Measurements from ENCODE around the gene PMPCA.
"Not testable (repeated sequence)": the region's sequence is repeated elsewhere in the genome, so short reads cannot be mapped to it uniquely, and the experiment has no call there.

PMPCA gene

DNA sequence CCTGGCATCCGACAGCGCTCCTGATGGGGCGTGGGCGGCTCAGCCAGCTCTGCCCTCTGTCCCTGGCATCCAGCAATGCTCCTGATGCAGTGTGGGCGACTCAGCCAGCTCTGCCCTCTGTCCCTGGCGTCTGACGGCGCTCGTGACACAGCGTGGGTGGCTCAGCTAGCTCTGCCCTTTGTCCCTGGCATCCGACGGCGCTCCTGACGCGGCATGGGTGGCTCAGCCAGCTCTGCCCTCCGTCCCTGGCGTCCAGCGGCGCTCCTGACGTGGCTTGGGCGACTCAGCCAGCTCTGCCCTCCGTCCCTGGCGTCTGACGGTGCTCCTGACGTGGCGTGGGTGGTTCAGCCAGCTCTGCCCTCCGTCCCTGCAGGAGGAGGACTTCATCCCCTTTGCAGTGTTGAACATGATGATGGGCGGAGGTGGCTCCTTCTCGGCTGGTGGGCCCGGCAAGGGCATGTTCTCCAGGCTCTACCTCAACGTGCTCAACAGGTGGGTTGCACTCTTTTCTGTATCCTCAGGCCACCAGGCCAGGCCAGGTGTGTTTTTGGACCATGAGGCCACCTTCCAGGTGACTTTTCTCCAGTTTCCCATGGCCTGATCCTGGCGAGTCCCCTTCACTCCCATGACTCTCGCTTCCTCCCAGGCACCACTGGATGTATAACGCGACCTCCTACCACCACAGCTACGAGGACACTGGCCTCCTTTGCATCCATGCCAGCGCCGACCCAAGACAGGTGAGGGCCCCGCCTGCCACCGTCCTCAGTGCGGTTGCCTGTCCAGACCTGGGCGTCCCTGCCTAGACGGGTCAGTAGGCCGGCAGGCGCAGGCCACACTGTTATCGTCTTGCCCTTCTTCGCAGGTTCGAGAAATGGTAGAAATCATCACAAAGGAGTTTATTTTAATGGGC, 8.0 kb downstream of the PMPCA start:
- DNase-seq = no peak

DNA sequence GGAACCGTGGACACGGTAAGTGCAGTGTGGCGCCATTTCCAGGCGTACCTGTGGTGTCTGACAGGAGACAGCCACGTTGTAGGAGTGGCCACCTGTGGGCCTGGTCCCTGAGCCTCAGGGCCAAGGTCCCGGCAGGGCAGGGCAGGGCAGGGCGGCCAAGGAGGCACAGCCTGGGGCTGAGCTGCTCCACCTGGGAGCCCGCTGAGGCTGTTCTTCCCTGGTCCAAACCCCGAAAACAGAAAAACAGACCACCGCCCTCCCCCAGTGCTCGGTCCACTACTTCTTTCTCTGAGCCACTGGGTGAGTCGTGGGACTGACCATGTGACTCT, 8.6 kb downstream of the PMPCA start:
- DNase-seq = no peak

- no peak for DNase-seq
These were observed 11.3 kb downstream of the PMPCA start for GRCh38 chr9:136421791-136422190.

DNA sequence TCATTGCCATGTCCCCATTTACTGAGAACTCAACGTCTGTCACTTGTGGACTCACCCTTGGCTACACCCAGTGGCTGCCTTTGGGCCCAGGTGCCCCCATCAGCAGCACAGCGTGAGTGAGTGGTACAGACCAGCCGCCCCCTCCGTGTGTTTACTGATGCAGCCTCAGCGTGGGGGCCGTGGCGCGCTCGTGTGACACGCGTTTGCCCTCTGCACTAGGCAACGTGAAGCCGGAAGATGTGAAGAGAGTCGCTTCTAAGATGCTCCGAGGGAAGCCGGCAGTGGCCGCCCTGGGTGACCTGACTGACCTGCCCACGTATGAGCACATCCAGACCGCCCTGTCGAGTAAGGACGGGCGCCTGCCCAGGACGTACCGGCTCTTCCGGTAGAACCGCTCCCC, 12.4 kb downstream of the PMPCA start:
- no peak for DNase-seq

GRCh38 chr9:136423432-136424146, 13.1 kb downstream of the PMPCA start:
- DNase-seq = no peak

DNA sequence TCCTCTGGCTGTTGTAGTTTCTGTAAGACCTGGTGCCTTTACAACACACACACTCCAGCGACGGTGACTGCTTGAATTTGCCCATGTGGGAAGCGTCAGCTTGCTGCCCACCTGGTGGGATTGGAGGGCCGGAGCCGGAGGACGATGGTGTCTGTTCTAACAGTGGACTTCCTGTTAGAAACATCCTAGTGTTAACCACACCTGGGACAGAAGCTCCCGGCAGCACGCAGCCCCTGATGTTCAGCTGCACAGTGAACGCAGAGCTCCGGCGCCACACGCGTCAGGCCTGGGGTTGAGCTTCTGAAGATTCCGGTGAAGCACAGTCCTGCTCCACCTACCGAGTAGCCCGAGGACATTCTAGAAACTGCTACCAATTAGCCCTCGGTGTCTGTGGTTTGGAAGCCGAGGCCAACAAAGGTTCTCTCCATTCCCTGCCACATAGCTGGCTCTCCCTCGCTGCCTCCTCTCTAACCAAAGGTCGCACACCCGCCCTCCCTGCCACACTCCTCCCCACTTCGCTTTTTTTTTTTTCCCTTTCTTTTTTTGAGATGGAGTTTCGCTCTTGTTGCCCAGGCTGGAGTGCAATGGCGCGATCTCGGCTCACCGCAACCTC, 14.4 kb downstream of the PMPCA start:
- DNase-seq = no peak

DNA sequence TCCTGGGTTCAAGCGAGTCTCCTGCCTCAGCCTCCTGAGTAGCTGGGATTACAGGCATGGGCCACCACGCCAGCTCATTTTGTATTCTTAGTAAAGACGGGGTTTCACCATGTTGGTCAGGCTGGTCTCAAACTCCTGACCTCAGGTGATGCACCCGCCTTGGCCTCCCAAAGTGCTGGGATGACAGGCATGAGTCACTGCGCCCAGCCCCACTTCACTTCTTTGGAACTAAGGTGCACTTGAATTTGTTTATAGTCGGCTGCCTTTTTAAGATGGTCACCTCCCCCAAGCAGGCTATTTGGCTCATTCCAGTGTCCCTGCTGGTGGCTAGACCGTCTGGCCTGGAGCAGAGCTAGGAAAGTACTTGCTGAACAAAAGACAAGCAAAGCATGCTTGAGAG, 14.9 kb downstream of the PMPCA start:
- not testable (repeated sequence) for DNase-seq

DNA sequence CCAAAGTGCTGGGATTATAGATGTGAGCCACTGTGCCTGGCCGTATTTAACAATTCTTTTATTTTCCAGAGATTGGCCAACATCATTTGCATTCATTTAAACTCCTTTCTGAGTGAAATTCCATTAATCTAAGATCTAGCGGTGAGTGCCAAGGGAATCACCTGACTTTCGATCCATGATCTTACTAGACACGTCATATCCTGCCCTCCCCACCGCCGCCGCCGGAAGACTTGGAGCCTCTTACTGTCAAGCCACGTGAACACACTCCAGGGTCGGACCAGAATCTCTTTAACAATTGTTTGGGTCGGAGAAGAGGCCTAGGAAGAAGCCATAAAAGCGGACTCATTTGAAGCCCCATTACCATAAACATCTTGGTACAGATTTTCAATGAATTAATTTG, 16.3 kb downstream of the PMPCA start:
- no peak for DNase-seq

DNA sequence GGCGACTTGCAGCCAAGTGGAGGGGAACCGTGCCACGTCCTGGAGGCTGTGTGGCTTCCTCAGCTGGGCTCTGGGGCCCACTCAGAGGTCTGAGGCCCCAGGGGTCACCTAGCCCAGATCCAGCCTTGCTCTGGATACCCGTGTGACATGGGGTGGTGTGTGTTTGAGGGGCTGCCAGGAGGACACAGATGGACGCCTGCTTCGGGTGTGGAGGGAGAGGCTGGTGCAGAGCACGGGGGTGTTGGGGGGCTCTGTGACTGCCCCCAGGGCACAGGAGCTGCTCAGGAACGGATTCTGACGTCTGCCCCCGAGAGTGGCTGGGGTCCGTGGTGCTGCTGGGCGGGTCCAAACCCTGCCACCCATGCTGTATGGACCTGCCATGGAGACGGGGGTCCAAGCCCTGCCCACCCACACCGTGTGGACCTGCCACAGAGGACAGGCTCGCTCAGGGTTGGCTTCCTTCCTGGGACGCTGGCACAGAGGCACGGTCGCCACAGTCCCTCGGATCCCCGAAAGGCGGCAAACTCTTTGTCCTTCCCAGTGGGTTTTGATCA, 18.7 kb downstream of the PMPCA start:
- DNase-seq = no peak

DNA sequence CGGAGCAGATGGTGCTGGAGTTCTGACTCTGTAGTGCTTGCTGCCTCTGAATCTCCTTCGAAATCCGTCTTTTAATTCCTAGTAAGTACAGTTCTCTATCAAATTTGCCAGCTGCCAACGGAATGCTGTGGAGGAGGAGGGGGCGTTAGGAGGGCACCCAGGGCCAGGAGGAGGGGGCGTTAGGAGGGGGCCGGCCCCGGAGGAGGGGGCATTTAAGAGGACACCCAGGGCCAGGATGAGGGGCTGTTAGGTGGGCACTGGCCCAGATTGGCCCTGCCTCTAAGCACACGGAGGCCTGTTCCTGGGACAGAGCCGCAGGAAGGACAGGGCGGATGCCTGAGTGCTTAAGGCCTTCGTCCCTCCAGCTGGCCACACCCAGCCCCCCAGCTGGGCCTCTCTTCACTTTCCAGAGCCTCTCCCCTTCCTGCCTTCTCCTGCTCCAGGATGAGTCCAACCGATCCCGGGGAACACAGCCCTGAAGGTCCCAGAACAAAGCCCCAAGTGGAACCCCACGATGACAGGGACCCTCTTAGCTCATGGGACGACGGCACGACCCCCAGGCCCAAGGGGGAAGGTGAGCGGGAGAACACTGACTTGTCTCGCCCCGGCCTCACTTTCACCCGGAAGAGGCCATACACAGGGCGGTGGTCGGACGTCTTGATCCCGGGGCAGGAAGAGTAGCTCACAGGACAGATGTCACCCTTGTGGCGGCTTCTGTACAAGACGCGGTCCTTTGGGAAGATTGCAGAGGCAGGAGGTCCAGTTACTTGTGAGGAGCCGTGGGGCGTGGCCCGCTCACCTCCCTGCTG, 19.4 kb downstream of the PMPCA start:
- no peak for DNase-seq

DNA sequence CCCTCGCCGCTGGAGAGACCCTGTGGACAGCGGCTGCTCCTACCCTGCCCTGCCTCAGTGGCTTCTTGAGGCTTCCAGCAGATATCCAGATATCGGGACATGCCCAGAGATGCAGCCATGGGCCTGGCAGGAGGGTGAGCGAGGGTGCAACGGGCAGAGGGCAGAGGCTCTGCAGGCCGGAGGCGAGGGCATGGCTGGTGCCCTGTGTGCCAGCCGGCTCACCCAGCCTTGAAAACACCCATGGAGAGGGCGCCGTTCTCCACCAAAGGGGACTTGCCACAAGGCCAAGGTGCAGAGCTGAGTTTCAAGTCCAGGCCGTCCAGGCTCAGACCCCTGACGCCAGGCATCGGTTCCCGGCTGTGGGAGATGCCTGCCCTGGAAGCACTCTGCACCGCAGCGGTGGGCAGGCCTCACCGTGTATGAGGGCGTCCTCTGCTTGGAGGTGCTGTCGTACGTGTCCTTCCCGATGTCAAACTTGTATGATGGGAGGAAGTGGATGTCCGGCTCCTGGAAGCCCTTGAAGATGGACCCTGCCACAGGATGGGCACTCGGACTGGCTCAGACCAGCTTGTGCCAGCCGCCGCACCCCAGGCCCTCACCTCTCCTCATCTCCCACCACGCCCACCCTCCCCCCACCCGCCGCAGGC, 20.3 kb downstream of the PMPCA start:
- no peak for DNase-seq

DNA sequence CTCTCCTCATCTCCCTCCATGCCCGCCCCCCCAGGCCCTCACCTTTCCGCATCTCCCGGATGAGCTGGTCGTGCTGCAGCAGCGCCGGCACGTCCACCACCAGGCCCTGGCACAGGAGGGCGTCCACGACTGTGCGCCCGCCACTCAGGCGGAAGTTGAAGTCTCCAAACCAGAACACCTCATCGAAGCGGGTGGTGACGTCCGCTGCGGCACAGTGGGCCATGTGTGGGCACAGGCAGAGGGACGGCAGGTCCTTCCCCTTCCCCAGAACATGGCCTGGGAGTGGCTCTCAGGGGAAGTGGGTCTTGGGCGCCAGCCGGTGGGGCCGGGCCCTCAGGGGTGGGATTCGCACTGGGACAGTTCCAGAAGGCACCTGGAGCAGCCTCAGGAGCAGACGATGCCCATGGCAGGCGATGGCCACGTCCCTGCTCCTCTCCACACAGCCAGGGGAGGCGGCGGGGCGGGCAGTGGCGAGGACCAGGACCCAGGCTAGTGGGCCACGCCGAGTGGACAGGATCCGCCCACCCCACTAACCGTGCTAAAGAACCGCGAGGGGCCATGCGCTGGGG, 21.4 kb downstream of the PMPCA start:
- no peak for DNase-seq

GRCh38 chr9:136432591-136432990, 22.1 kb downstream of the PMPCA start:
- no peak for DNase-seq

DNA sequence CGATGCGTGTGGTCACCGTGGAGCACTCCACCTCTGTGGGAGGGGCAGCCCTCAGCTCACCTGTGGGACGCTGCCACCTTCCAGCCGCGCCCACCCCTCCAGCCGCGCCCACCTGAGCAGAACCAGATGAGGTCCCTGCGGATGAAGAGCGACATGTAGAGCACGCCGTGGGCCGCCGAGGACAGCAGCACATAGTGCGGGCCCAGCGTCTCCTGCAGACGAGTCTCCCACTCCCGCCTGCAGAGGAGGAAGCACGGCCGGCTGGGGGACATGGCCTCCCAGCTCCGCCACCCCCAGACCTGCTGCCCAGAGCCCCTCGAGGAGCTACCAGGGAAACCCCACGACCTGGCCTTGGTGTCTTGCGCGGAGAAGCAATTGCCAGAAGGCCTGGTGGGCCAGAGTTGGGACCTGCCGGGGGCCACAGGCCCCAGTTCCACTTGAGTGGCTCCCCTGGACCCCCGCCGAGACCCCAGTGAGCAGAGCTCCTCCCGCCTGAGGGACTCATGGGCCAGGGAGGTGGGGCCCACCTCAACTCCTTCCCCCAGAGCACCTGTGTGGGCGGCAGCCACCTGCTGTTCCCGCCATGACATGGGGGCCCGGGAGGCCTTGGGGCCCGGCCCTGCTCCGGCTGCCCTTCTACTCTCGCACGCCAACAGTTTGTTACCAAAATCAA, 22.7 kb downstream of the PMPCA start:
- no peak for DNase-seq

DNA sequence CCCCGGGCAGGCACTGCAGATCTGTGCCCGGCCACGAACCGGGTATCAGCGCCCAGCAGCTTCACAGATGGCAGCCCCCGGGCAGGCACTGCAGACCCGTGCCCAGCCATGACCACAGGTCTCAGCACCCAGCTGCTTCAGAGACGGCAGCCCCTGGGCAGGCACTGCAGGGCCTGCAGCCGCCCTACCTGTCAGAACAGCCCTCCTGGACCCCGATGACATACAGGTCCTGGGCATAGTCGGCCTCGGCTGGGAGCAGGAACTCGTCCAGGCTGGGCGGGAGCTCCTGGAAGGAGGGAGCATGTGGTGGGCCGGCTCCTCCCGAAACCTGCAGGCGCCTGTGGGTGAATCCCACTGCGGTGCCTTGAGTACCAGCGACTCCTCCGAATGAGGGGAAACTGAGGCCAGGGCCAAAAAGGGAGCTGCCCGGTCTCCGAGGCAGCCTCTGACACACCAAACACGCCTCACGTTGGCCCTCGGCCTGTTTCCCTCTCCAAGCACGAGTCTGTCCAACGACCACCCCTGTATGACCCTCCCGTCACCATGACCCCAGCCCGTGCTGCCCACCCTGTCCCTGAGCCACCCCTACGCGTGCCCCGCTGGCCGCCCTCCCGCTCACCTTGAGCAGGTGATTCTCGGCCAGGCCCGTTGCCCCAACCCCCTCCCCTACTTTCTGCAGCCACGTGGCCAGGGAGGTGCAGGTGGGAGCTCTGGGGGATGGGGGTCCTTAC, 23.6 kb downstream of the PMPCA start:
- no peak for DNase-seq

GRCh38 chr9:136434580-136435169, 24.2 kb downstream of the PMPCA start:
- no peak for DNase-seq

DNA sequence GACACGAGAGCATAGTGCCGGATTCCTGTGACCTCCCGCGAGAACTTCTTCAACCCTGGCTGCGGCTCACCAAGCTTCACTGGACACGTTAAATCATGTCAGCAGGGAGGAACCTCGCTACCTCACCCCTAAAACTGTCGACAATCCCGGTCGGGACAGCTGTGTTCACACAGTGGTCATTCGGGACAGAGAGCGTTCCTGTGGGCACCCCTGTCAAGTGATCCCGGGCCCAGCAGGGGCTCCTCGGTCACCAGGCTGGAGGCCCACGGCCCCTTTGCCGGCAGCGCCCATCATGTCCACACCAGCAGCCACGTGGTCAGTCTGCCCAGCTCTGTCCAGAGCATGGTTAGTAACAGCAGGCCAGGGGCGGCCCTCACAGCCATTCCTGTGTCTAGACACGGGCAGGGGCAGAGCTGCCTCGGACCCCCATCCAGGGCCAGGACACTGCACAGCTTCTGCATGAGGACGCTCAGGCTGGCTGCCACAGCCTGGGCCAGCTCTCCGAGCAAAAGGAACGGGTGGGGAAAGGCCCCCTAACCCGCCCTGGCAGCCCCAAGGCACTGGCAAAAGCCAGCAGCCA, 25.7 kb downstream of the PMPCA start:
- DNase-seq = no peak

DNA sequence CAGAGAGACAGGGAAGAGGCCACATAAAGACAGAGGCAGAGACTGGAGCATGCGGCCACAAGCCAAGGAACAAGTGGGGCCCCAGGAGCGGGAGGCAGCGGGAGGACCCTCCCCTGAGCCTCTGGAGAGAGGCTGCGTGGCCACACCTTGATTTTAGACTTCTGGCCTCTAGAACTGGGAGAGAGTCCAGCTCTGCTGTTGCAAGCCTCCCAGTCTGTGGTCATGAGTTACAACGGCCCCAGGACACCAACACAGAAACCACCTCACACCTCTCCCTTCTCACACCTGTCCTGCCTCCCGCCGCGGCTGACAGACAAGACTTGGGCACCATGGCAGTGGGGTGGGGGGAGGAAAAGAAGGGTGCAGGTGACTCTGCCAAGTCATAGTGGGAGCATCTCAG, 27.0 kb downstream of the PMPCA start:
- DNase-seq = no peak

DNA sequence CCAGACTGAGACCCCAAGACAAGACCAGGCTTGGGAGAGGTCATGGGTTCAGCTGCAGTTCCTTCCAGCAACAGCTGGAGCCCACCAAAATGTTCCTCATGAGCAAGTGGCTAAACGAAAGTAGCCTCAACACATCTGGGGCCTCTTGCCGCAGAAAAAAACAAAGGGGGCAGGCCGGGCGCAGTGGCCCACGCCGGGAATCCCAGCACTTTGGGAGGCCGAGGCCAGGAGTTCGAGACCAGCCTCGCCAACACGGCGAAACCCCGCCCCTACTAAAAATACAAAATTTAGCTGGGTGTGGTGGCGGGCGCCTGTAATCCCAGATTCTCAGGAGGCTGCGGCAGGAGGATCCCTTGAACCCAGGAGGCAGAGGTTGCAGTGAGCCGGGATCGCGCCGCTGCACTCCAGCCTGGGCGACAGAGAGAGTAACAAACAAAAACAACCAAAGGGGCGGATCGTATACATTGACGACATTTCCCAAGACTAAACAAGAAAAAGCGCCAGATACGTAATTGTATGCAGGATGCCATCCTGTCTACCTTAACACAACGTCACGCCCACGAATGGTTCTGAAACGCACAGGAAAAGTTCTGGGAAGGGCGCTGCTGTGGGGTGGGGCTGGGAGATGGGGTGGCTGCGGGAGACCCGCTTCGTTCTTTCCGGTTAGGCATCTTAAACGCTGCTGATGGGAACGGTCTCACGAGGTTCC, 27.5 kb downstream of the PMPCA start:
- DNase-seq = no peak

All from retina (tissue), 1 donor.